HepG2 (cell line): ENCODE measurements around the gene HEMK1. TPM values are rescaled to one million over a fixed set of nuclear protein-coding genes. Genes with fewer than 3 reads are reported as not detected.

ENCODE experiments used
- CTCF ChIP-seq: sonication (generic); formaldehyde crosslinking; IDR thresholded peaks from 2 replicates; pipeline ENCODE4 v1.5.0; 2020; ENCODE audit warnings: mild to moderate bottlenecking, missing genetic modification reagents, moderate library complexity
- HHEX ChIP-seq: IDR thresholded peaks from 2 replicates; pipeline ENCODE4 v1.6.1; 2016; ENCODE audit warnings: control low read depth
- MYC ChIP-seq: sonication (generic); formaldehyde crosslinking; IDR thresholded peaks from 2 replicates; pipeline ENCODE4 v1.9.0; 2021; ENCODE audit warnings: missing genetic modification reagents, borderline replicate concordance
- NFRKB ChIP-seq: fragments of 450-650 bp; IDR thresholded peaks from 2 replicates; pipeline ENCODE4 v1.6.1; 2017
- PHF20 ChIP-seq: sonication (generic); formaldehyde crosslinking; IDR thresholded peaks from 2 replicates; pipeline ENCODE4 v1.5.0; 2020; ENCODE audit warnings: mild to moderate bottlenecking, missing genetic modification reagents
- SMAD1 ChIP-seq: sonication (generic); formaldehyde crosslinking; IDR thresholded peaks from 2 replicates; pipeline ENCODE4 v1.4.0; 2020; ENCODE audit warnings: missing genetic modification reagents, low read depth, mild to moderate bottlenecking, borderline replicate concordance
- SP4 ChIP-seq: sonication (generic); formaldehyde crosslinking; IDR thresholded peaks from 2 replicates; pipeline ENCODE4 v1.8.1; 2023; ENCODE audit warnings: mild to moderate bottlenecking, missing genetic modification reagents
- TBX2 ChIP-seq: sonication (generic); formaldehyde crosslinking; IDR thresholded peaks from 2 replicates; pipeline ENCODE4 v1.5.0; 2020; ENCODE audit warnings: missing genetic modification reagents, mild to moderate bottlenecking, borderline replicate concordance
- TFDP1 ChIP-seq: IDR thresholded peaks from 2 replicates; pipeline ENCODE4 v1.6.1; 2016; ENCODE audit warnings: missing compliant biosample characterization, missing genetic modification reagents, borderline replicate concordance
- ZHX2 ChIP-seq, 2 experiments: sonication (generic) in 1 of 2; formaldehyde crosslinking in 1 of 2; IDR thresholded peaks; 2 replicates each; pipeline versions ENCODE4 v1.6.1 to v1.9.0; 2014 to 2022; ENCODE audit warnings: antibody characterized with exemption in 1 of 2, borderline replicate concordance in 1 of 2, inconsistent platforms in 1 of 2, low read depth in 1 of 2, missing genetic modification reagents in 1 of 2
- ZNF256 ChIP-seq: sonication (generic); formaldehyde crosslinking; conservative IDR thresholded peaks from 2 replicates; pipeline ENCODE4 v1.4.0; 2020; ENCODE audit warnings: missing genetic modification reagents
- ZNF33A ChIP-seq: sonication (generic); formaldehyde crosslinking; IDR thresholded peaks from 2 replicates; pipeline ENCODE4 v1.5.1; 2020; ENCODE audit warnings: missing genetic modification reagents, mild to moderate bottlenecking, moderate library complexity, borderline replicate concordance
- ZSCAN22 ChIP-seq: sonication (generic); formaldehyde crosslinking; IDR thresholded peaks from 2 replicates; pipeline ENCODE4 v1.4.0; 2020; ENCODE audit warnings: mild to moderate bottlenecking, missing genetic modification reagents
- polyA plus RNA-seq, 8 experiments: library from polyadenylated mRNA; depleted of rRNA in 3 of 8; stranded (reverse) in 7 of 8; unstranded in 1 of 8; fragments of >200 nt; fragmentation: Illumina TruSeq in 4 of 8; extraction: Trizol in 4 of 8; gene quantifications; 2 replicates each; pipeline versions ENCODE4 v1.2.1 to v1.2.3, GENCODE V29; 2011 to 2016; ENCODE audit warnings: low read depth in 4 of 8, missing spikeins in 1 of 8, mixed read lengths in 1 of 8; ENCODE audit not compliant: insufficient read depth in 1 of 8
- total RNA-seq, 5 experiments: library from RNA; depleted of rRNA; stranded (reverse); fragments of >200 nt; fragmentation: Illumina TruSeq; extraction: Trizol; gene quantifications; 2 replicates each; pipeline ENCODE4 v1.2.3, GENCODE V29; 2016; ENCODE audit warnings: low read depth in 1 of 5
- TF ChIP-seq, protein P1 (sequence below), 2 experiments: sonication (generic) in 1 of 2; formaldehyde crosslinking in 1 of 2; IDR thresholded peaks; 2 replicates each; pipeline versions ENCODE4 v1.4.0 to v1.6.1; 2018 to 2020; ENCODE audit warnings: missing genetic modification reagents in 2 of 2, borderline replicate concordance in 1 of 2, low read depth in 1 of 2, mild to moderate bottlenecking in 1 of 2, missing biosample characterization in 1 of 2
- TF ChIP-seq, protein P2 (sequence below): sonication (generic); formaldehyde crosslinking; IDR thresholded peaks from 2 replicates; pipeline ENCODE4 v1.8.0; 2022; ENCODE audit warnings: mild to moderate bottlenecking, missing genetic modification reagents, moderate library complexity

HEMK1 gene
- total and polyA plus RNA-seq, 2 of the 13 experiments (the other 11 are each of a cell fraction or from before 2014, with no cell fraction given), result 9.8 to 12.6 TPM

DNA sequence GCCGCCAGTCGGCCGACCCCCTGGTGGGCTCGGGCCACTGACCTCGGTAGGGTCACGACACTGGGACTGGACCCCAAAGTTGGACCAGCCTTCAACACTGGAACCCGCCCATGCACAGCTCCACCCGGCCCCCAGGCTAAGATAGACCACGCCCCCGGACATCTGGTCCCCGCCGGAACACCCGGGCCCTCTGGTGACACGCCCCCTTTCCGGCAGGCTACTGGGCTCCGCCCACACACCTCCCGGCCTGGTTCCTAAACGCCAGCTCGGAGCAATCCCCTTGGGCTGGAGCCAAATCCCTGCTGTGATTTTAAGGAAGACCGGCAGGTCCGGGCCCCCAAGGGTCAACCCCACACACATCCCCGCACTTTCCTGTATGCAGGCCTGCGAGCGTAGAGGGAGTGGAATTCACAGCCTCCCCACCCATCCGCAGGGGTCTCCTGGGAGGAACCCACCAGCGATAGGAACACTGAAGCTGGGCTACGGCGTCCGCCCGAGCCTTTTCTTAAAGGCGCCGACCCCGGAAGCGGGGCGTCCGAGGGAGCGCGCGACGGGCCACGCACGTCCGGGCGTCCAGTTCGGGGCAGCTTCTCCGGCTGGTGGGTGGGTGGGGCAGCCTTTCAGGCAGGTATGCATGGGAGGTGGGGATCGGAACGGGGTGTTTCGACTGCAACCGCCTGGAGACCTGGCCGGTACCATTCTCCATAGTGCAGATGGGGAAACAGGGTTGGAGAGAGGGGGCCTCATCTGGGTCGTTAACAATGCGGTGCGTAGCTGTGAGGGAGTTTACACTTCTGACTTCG, at the start of gene HEMK1 (continued):
- TF ChIP-seq TFDP1 (CRISPR knock-in tag) (no peak), SP4 (peak; percentile 81), MYC (peak; percentile 69; the same call in 1 of the 2 replicates), HHEX (CRISPR knock-in tag) (no peak), TBX2 (no peak; the same call in 1 of the 2 replicates), ZSCAN22 (CRISPR knock-in tag) (no peak), ZNF256 (no peak), NFRKB (no peak), CTCF (no peak), ZHX2 (IDR thresholded peaks at IDR 0.05; ENCODE audit: low read depth) (peak; percentile 79), ZHX2 (CRISPR knock-in tag; IDR thresholded peaks at IDR 0.05; ENCODE audit: borderline replicate concordance) (no peak), PHF20 (CRISPR knock-in tag) (peak; percentile 94), SMAD1 (CRISPR knock-in tag) (peak; percentile 67; the same call in 1 of the 2 replicates), ZNF33A (peak; percentile 61; the same call in 1 of the 2 replicates)
- TF ChIP-seq, protein P1, sequence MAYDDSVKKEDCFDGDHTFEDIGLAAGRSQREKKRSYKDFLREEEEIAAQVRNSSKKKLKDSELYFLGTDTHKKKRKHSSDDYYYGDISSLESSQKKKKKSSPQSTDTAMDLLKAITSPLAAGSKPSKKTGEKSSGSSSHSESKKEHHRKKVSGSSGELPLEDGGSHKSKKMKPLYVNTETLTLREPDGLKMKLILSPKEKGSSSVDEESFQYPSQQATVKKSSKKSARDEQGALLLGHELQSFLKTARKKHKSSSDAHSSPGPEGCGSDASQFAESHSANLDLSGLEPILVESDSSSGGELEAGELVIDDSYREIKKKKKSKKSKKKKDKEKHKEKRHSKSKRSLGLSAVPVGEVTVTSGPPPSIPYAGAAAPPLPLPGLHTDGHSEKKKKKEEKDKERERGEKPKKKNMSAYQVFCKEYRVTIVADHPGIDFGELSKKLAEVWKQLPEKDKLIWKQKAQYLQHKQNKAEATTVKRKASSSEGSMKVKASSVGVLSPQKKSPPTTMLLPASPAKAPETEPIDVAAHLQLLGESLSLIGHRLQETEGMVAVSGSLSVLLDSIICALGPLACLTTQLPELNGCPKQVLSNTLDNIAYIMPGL (CRISPR knock-in tag; IDR thresholded peaks at IDR 0.05; ENCODE audit: borderline replicate concordance in 1 of 2, low read depth in 1 of 2), result peak; percentile 63 to 78; a peak in 3 of 4 replicates
- TF ChIP-seq, protein P2, sequence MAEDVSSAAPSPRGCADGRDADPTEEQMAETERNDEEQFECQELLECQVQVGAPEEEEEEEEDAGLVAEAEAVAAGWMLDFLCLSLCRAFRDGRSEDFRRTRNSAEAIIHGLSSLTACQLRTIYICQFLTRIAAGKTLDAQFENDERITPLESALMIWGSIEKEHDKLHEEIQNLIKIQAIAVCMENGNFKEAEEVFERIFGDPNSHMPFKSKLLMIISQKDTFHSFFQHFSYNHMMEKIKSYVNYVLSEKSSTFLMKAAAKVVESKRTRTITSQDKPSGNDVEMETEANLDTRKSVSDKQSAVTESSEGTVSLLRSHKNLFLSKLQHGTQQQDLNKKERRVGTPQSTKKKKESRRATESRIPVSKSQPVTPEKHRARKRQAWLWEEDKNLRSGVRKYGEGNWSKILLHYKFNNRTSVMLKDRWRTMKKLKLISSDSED, result no peak
